ENCODE measurements around the gene OR2B2.

OR2B2 gene

GRCh38 chr6:27896398-27896796 is 15.8 kb downstream of the OR2B2 start:
- H3K9me2 ChIP-seq (replicated peaks; ENCODE audit: low read depth, low read length) = no peaks in the 10 kb centered on the region
- peak overlapping the region; percentile 92 for H3K4me2 ChIP-seq (ENCODE audit: low read depth, low read length, poor library complexity, severe bottlenecking)
- no peaks in the 10 kb centered on the region for H4K20me1 ChIP-seq (ENCODE audit: insufficient read depth, low read length, poor library complexity, severe bottlenecking)
- H3K36me3 ChIP-seq (ENCODE audit: insufficient read depth, low read length) = no peaks in the 10 kb centered on the region
- H3K9ac ChIP-seq (ENCODE audit: low read depth, low read length, poor library complexity, severe bottlenecking) = peak overlapping the region; percentile 100
- H3K9me3 ChIP-seq (ENCODE audit: insufficient read depth, low read depth, low read length) = no peaks in the 10 kb centered on the region
- no peak overlapping the region for H2AFZ ChIP-seq (ENCODE audit: low read length)
- no peaks in the 10 kb centered on the region; the same call in 1 of the 2 replicates for H3K79me2 ChIP-seq (ENCODE audit: insufficient read depth, low read length)
- TF ChIP-seq EZH2phosphoT487 (IDR thresholded peaks at IDR 0.05; ENCODE audit: borderline replicate concordance) (no peak), CTCF (conservative IDR thresholded peaks at IDR 0.05; ENCODE audit: low read length) (no peak)
- no peaks in the 10 kb centered on the region for H3K27me3 ChIP-seq (ENCODE audit: insufficient read depth, low read length, poor library complexity, severe bottlenecking)
- H3F3A ChIP-seq (ENCODE audit: low read depth) = peaks cover 21% of the 10 kb centered on the region
- H3K4me3 ChIP-seq (ENCODE audit: low read length, poor library complexity, severe bottlenecking) = peak overlapping the region; percentile 93
- H3K4me1 ChIP-seq (ENCODE audit: insufficient read depth, low read length, poor library complexity, severe bottlenecking) = peaks cover 30% of the 10 kb centered on the region

- H3K9me3 ChIP-seq (ENCODE audit: insufficient read depth, low read depth, low read length) = no peaks in the 10 kb centered on the region
- H3F3A ChIP-seq (ENCODE audit: low read depth) = peaks cover 25% of the 10 kb centered on the region
- H3K9ac ChIP-seq (ENCODE audit: low read depth, low read length, poor library complexity, severe bottlenecking) = peak overlapping the region; percentile 100
- H3K4me2 ChIP-seq (ENCODE audit: low read depth, low read length, poor library complexity, severe bottlenecking) = peak overlapping the region; percentile 92
- H3K79me2 ChIP-seq (ENCODE audit: insufficient read depth, low read length) = no peaks in the 10 kb centered on the region; the same call in 1 of the 2 replicates
- no peaks in the 10 kb centered on the region for H3K9me2 ChIP-seq (replicated peaks; ENCODE audit: low read depth, low read length)
- H2AFZ ChIP-seq (ENCODE audit: low read length) = 0 out of 2 replicates have a peak overlapping the region, but pooled peaks have one; percentile 21
- peaks cover 36% of the 10 kb centered on the region for H3K4me1 ChIP-seq (ENCODE audit: insufficient read depth, low read length, poor library complexity, severe bottlenecking)
- no peaks in the 10 kb centered on the region for H3K36me3 ChIP-seq (ENCODE audit: insufficient read depth, low read length)
- peak overlapping the region; percentile 93 for H3K4me3 ChIP-seq (ENCODE audit: low read length, poor library complexity, severe bottlenecking)
- no peaks in the 10 kb centered on the region for H3K27me3 ChIP-seq (ENCODE audit: insufficient read depth, low read length, poor library complexity, severe bottlenecking)
- TF ChIP-seq CTCF (conservative IDR thresholded peaks at IDR 0.05; ENCODE audit: low read length) (peak; percentile 88), EZH2phosphoT487 (IDR thresholded peaks at IDR 0.05; ENCODE audit: borderline replicate concordance) (no peak)
- no peaks in the 10 kb centered on the region for H4K20me1 ChIP-seq (ENCODE audit: insufficient read depth, low read length, poor library complexity, severe bottlenecking)
Measured at GRCh38 chr6:27894839-27895762, 17.1 kb downstream of the OR2B2 start.

GRCh38 chr6:27893836-27894807 is 18.1 kb downstream of the OR2B2 start:
- Histone ChIP-seq H3K4me1 (ENCODE audit: insufficient read depth, low read length, poor library complexity, severe bottlenecking) (peaks cover 46% of the 10 kb centered on the region), H3K79me2 (ENCODE audit: insufficient read depth, low read length) (no peaks in the 10 kb centered on the region; the same call in 1 of the 2 replicates), H3F3A (ENCODE audit: low read depth) (peaks cover 33% of the 10 kb centered on the region), H3K9me3 (ENCODE audit: insufficient read depth, low read depth, low read length) (no peaks in the 10 kb centered on the region), H4K20me1 (ENCODE audit: insufficient read depth, low read length, poor library complexity, severe bottlenecking) (no peaks in the 10 kb centered on the region), H3K4me3 (ENCODE audit: low read length, poor library complexity, severe bottlenecking) (peak overlapping the region; percentile 93), H3K9ac (ENCODE audit: low read depth, low read length, poor library complexity, severe bottlenecking) (peak overlapping the region; percentile 100), H3K36me3 (ENCODE audit: insufficient read depth, low read length) (no peaks in the 10 kb centered on the region), H3K4me2 (ENCODE audit: low read depth, low read length, poor library complexity, severe bottlenecking) (peak overlapping the region; percentile 92), H3K9me2 (replicated peaks; ENCODE audit: low read depth, low read length) (no peaks in the 10 kb centered on the region), H3K27me3 (ENCODE audit: insufficient read depth, low read length, poor library complexity, severe bottlenecking) (no peaks in the 10 kb centered on the region), H2AFZ (ENCODE audit: low read length) (no peak overlapping the region)
- TF ChIP-seq CTCF (conservative IDR thresholded peaks at IDR 0.05; ENCODE audit: low read length) = no peak
- no peak for TF ChIP-seq EZH2phosphoT487 (IDR thresholded peaks at IDR 0.05; ENCODE audit: borderline replicate concordance)

Data from Loucy (cell line).